NCI-H146 treated with DMSO at 0.1 percent for 48 hours (cell line): ENCODE data around the gene PCBP4.
A peak's percentile ranks its signal among the peaks of the same experiment; 100 is the strongest.

Experiments
- DNase-seq: peaks from one replicate; lab custom pipeline; 2025; ENCODE audit not compliant: unreplicated experiment; lab: John Stamatoyannopoulos, UW

Gene PCBP4

GRCh38 chr3:51974277-51974962 lies 7.2 kb upstream of the PCBP4 start:
- no peak for DNase-seq

- DNase-seq, result no peak
Observed at GRCh38 chr3:51971350-51971749, 4.1 kb upstream of the PCBP4 start.

DNA sequence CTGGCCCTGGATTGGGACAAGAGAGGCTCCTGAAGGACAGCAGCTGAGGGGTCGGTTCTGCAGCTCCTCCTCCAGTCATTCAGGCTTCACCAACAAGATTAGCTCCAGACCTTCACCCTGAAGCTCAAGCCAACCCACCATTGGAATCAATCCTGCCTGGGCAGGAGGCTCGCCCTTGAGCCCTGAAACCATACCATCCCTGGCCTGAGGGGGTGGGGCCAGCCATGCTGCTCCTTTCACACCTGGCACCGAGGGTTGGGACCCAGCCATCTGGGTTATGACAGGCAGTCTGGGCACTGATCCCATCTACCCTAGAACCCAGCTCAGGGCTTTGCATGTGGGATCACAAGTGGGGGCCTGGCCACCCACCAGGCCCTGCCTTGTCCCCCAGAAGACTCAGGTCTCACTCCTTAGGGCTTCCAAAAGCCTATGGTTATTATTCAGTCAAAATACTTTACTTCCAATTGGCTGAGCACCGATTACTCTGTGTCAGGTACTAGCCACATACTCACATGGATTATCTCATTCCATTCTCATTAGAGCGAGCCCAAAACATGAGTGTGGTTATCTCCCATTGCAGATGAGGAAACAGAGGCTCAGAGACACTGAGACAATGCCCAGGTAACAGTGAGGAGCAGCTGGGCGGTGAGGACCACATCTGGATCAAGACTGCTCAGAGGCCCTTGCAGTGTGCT lies 3.5 kb upstream of the PCBP4 start:
- no peak for DNase-seq

- no peak for DNase-seq
Observed at GRCh38 chr3:51969841-51970240, 2.6 kb upstream of the PCBP4 start.

DNA sequence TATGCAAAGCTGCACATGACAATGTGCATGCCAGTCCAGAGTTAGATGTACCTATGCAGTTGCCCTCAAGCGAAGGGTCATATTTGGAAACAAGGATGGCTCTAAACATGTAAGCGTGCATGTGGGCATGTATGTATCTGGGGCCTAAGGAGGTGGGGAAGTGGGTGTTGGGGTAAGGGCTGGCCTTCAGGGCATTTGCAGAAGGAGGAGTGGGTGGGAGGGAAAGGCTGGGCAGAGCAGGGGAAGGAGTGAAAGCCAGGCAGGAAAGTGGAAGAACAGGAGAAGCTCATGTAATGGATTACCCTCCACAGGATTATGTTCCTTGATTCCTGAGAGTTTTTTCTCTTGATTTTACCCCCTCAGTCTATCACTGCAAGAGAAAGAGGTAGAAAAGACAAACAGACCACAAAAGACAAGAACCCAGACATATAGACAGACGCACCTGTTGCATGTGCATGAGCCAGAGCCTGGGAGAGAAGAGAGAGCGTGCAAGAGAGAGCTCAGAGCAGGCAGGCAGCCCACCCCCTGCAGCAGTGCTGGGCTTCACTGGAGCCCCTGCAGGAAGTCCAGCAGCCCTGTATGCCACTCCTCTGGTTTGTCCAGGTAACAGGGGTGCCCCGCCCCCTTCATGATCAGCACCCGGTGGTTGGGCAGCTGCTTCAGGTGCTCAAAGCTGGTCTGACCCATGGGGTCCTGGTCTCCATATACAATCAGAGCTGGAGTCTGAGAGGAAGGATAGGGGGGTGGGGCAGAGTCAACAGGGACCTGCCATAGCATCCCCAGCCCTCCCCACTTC lies 1.8 kb upstream of the PCBP4 start:
- DNase-seq, result no peak

- no peak for DNase-seq
Observed at GRCh38 chr3:51968170-51968775, 1.0 kb upstream of the PCBP4 start.

- no peak for DNase-seq
Observed at GRCh38 chr3:51966922-51967383, 301 bp downstream of the PCBP4 start.

DNA sequence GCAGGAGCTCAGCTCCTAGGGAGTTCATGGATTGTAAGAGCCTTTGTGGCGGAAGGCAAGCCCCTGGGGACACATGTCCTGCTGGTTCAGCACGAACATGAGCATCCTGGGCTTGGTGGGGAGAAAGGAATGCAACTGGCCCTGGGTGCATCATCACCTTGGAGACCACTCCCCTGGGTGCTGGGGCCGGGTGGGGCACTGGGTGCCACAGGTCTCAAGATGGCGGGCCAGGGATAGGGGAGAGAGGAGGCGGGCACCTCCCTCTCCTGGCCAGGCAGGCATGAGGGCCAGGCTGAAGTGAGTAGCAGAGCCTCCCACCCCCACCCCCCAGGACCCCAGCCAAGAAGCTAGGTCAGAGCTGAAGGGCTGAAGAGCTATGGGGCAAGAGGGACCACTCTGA lies 768 bp downstream of the PCBP4 start:
- DNase-seq, result no peak

- no peak for DNase-seq
Observed at GRCh38 chr3:51966016-51966415, 1.2 kb downstream of the PCBP4 start.

GRCh38 chr3:51964521-51964920 lies 2.7 kb downstream of the PCBP4 start:
- no peak for DNase-seq

- peak; percentile 9 for DNase-seq
Observed at GRCh38 chr3:51963951-51964451, 3.3 kb downstream of the PCBP4 start.

- DNase-seq, result no peak
Observed at GRCh38 chr3:51962854-51963530, 4.3 kb downstream of the PCBP4 start.

DNA sequence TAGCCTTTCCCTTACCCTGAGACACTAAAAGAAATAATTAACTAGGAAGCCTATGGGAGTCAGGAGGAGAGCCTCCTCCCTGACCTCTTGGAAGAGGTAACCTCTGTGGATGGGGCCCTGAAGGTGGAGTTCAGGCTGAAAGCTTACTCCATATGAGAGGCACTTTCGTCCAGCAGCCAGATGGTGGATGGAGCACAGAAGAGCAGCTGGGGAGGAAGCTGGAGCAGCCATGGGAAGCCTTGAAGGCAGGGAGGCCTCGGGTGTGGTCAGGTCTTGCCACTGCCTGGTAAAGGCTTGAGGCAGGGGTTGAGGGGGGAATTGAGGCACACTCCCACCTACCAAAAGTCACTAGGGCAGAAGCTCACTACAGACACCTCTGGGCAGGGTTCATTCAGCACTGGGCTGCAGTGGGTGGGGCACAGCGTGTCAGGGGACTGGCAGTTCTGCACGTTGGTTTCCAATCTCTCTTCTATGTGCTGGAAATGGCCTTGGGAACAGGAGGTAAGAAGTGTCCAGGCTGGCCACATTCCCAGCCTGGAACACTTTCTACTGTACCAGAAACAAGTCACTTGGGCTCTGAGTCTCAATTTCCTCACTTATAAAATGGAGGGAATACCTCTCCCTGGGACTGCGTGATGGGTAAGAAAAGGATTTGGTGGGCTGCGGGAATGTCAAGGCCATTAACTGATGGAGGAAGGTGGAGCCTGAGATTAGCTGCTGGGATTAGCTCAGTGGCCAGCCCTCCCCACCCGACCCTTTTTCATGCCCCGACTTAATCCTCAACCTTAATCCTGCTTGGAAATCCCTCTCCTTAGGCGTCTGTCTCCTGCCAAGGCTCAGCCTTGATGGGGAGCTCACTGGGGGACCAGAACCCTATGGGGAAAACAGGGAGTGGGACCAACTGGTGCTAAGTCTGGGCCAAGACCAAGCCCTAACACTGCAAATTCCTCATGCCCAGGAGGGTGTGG lies 5.4 kb downstream of the PCBP4 start:
- DNase-seq, result no peak

GRCh38 chr3:51961011-51961410 lies 6.2 kb downstream of the PCBP4 start:
- DNase-seq, result no peak

DNA sequence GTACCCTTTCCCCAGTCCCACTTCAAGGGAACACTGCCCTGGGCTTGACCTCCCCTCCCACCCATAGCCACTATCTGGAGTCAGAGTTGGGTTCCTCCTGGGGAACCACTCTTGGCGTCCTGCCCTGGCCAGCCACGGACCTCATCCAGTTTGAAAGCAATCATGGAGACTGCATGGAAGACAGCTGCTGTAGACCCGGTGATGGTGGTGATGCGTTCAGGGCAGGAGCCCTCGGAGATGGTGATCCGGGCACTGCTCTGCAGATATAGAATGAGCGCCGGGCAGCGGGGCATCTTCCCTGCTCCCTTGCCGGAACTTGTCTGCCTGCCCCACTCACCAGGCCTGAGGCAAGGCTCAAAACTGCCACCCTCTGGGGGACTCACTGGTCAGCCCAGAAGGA lies 6.9 kb downstream of the PCBP4 start:
- DNase-seq, result no peak

- no peak for DNase-seq
Observed at GRCh38 chr3:51959651-51960050, 7.6 kb downstream of the PCBP4 start.

GRCh38 chr3:51958603-51959521 lies 8.4 kb downstream of the PCBP4 start:
- no peak for DNase-seq

- no peak for DNase-seq
Observed at GRCh38 chr3:51957520-51958205, 9.6 kb downstream of the PCBP4 start.
